SK-N-SH (cell line): ENCODE results near the gene FAM181A. TPM values are rescaled to one million over a fixed set of nuclear protein-coding genes. Genes with fewer than 3 reads are reported as not detected.

Experiments used
- CTCF ChIA-PET: fragments of 300-600, 350-600 bp; formaldehyde crosslinking; extraction: SDS; loops from one replicate; lab custom pipeline; 2021; lab: Yijun Ruan, JAX
- POLR2A ChIA-PET: fragments of 350-600 bp; sonication (Branson Sonifier 250); formaldehyde crosslinking; extraction: SDS; loops from one replicate; lab custom pipeline; 2020; ENCODE audit warnings: antibody characterized with exemption, inconsistent platforms; lab: Yijun Ruan, JAX
- DNase-seq: peaks from one replicate; pipeline ENCODE4 v3.0.0; 2012
- H2AFZ ChIP-seq: fragments of 200-600 bp; sonication (generic); 2 replicates; pipeline ENCODE4 v1.8.1; 2016; ENCODE audit warnings: antibody characterized with exemption, mild to moderate bottlenecking, low read depth
- H3F3A ChIP-seq: fragments of 200-600 bp; sonication (generic); replicated peaks from 2 replicates; pipeline ENCODE3; 2016; ENCODE audit warnings: antibody characterized with exemption, mild to moderate bottlenecking; ENCODE audit not compliant: insufficient read depth
- H3K27ac ChIP-seq, 2 experiments: fragments of 200-500 bp in 1 of 2; fragments of 200-600 bp in 1 of 2; sonication (Bioruptor generic) in 1 of 2; sonication (generic), shearing (Covaris generic) in 1 of 2; 2 replicates each; pipeline versions ENCODE4 v1.5.1 to v1.6.1; 2014 to 2016; ENCODE audit warnings: low read depth in 2 of 2, inconsistent platforms in 1 of 2, low read length in 1 of 2, mild to moderate bottlenecking in 1 of 2, mixed read lengths in 1 of 2
- H3K27me3 ChIP-seq: fragments of 200-600 bp; sonication (generic), shearing (Covaris generic); 2 replicates; pipeline ENCODE4 v1.6.1; 2016; ENCODE audit warnings: mixed run types; ENCODE audit not compliant: insufficient read depth
- H3K36me3 ChIP-seq, 2 experiments: fragments of 200-500 bp in 1 of 2; fragments of 200-600 bp in 1 of 2; sonication (Bioruptor generic) in 1 of 2; sonication (generic) in 1 of 2; replicated peaks in 1 of 2; 2 replicates each; pipeline versions ENCODE3 to v1.5.1; 2014 to 2016; ENCODE audit warnings: low read length in 1 of 2, mild to moderate bottlenecking in 1 of 2; ENCODE audit not compliant: insufficient read depth in 2 of 2, control insufficient read depth in 1 of 2
- H3K4me1 ChIP-seq, 2 experiments: fragments of 200-500 bp in 1 of 2; fragments of 200-600 bp in 1 of 2; sonication (Bioruptor generic) in 1 of 2; sonication (generic), shearing (Covaris generic) in 1 of 2; 2 replicates each; pipeline versions ENCODE4 v1.5.1 to v1.6.1; 2014 to 2016; ENCODE audit warnings: low read depth in 1 of 2, low read length in 1 of 2, mixed run types in 1 of 2; ENCODE audit not compliant: insufficient read depth in 2 of 2, control insufficient read depth in 1 of 2
- H3K4me2 ChIP-seq: fragments of 200-600 bp; sonication (generic), shearing (Covaris generic); 2 replicates; pipeline ENCODE4 v1.6.1; 2017; ENCODE audit warnings: mixed run types
- H3K4me3 ChIP-seq, 2 experiments: fragments of 200-500 bp in 1 of 2; fragments of 200-600 bp in 1 of 2; sonication (Bioruptor generic) in 1 of 2; sonication (generic), shearing (Covaris generic) in 1 of 2; 2 replicates each; pipeline versions ENCODE4 v1.5.1 to v1.8.1; 2014 to 2016; ENCODE audit warnings: low read depth in 2 of 2, inconsistent platforms in 1 of 2, low read length in 1 of 2, mild to moderate bottlenecking in 1 of 2, mixed read lengths in 1 of 2, moderate library complexity in 1 of 2
- H3K79me2 ChIP-seq: fragments of 200-600 bp; sonication (generic); 2 replicates; pipeline ENCODE4 v1.8.1; 2017; ENCODE audit warnings: mild to moderate bottlenecking; ENCODE audit not compliant: insufficient read depth
- H3K9ac ChIP-seq: fragments of 200-600 bp; sonication (generic); 2 replicates; pipeline ENCODE4 v1.6.1; 2017; ENCODE audit warnings: mixed run types
- H3K9me2 ChIP-seq: fragments of 200-600 bp; sonication (generic); 2 replicates; pipeline ENCODE4 v1.6.1; 2017; ENCODE audit warnings: mixed run types
- H3K9me3 ChIP-seq: fragments of 200-600 bp; sonication (generic); 2 replicates; pipeline ENCODE4 v1.6.1; 2017; ENCODE audit warnings: mixed run types, mild to moderate bottlenecking, moderate library complexity
- H4K20me1 ChIP-seq: fragments of 200-600 bp; sonication (generic); 2 replicates; pipeline ENCODE4 v1.6.1; 2017; ENCODE audit warnings: mild to moderate bottlenecking, mixed run types; ENCODE audit not compliant: insufficient read depth
- CHD2 ChIP-seq: fragments of 150-350 bp; IDR thresholded peaks from 2 replicates; pipeline ENCODE4 v1.6.1; 2018; ENCODE audit warnings: low read length; ENCODE audit not compliant: partially characterized antibody
- EZH2phosphoT487 ChIP-seq: fragments of 200-600 bp; sonication (generic); IDR thresholded peaks from 2 replicates; pipeline ENCODE4 v1.6.1; 2017; ENCODE audit warnings: low read depth, mixed run types, mild to moderate bottlenecking, antibody characterized with exemption, moderate library complexity, borderline replicate concordance
- GABPA ChIP-seq: IDR thresholded peaks from 2 replicates; pipeline ENCODE4 v1.4.0; 2012; ENCODE audit warnings: low read depth, mild to moderate bottlenecking
- GATA2 ChIP-seq: sonication (generic); formaldehyde crosslinking; IDR thresholded peaks from 2 replicates; pipeline ENCODE4 v1.5.0; 2020; ENCODE audit warnings: mild to moderate bottlenecking, missing genetic modification reagents
- IRF3 ChIP-seq: fragments of 150-350 bp; IDR thresholded peaks from 2 replicates; pipeline ENCODE4 v1.6.1; 2016; ENCODE audit warnings: mild to moderate bottlenecking, low read depth, low read length
- POLR2AphosphoS5 ChIP-seq: IDR thresholded peaks from 2 replicates; pipeline ENCODE4 v1.6.1; 2012; ENCODE audit warnings: low read depth, low read length
- SIN3A ChIP-seq: IDR thresholded peaks from 2 replicates; pipeline ENCODE4 v1.6.1; 2012; ENCODE audit warnings: low read depth, mild to moderate bottlenecking, low read length, moderate library complexity, borderline replicate concordance
- TAF1 ChIP-seq: IDR thresholded peaks from 2 replicates; pipeline ENCODE4 v1.6.1; 2012; ENCODE audit warnings: low read depth, mild to moderate bottlenecking, low read length, moderate library complexity, borderline replicate concordance
- WGBS: methylation state at CpG from one replicate; pipeline ENCODE4 v1.1.6; 2017; ENCODE audit warnings: low lambda C conversion rate; 5-methylcytosine and 5-hydroxymethylcytosine counted together
- polyA plus RNA-seq, 3 experiments: library from polyadenylated mRNA; depleted of rRNA; stranded (reverse); fragments of >200 nt; gene quantifications; 2 replicates each; pipeline ENCODE4 v1.2.3, GENCODE V29; 2012

Gene FAM181A
- polyA plus RNA-seq, 1 of the 3 experiments (the other 2 are of a cell fraction) = not detected

GRCh38 chr14:93970965-93971634, 44.0 kb downstream of the FAM181A start:
- POLR2A ChIA-PET = no interaction called here
- H3K27me3 ChIP-seq = no peaks in the 10 kb centered on the region
- H3K9ac ChIP-seq = no peak overlapping the region
- H2AFZ ChIP-seq = no peak overlapping the region
- H3K27ac ChIP-seq = no peak overlapping the region
- no peaks in the 10 kb centered on the region for H3K79me2 ChIP-seq
- H3K9me3 ChIP-seq = no peaks in the 10 kb centered on the region
- CTCF ChIA-PET = interaction anchor here (0.9 to 6.0 kb wide), 10 partner anchors 10 to 316 kb away, joined by 3 to 69 read pairs (median 5); partner anchors contain the start of gene OTUB2
- 59% methylated on average over 12 of the region's 15 CpGs for WGBS
- H3K4me2 ChIP-seq = no peak overlapping the region
- H3K9me2 ChIP-seq = no peaks in the 10 kb centered on the region
- no peak overlapping the region; a peak in 1 of 4 replicates for H3K4me3 ChIP-seq
- no peaks in the 10 kb centered on the region for H4K20me1 ChIP-seq
- no peaks in the 10 kb centered on the region for H3K36me3 ChIP-seq
- no peak for DNase-seq
- peaks cover 6% of the 10 kb centered on the region for H3F3A ChIP-seq
- TF ChIP-seq EZH2phosphoT487 = no peak
- peaks cover 0 to 3% of the 10 kb centered on the region in 2 experiments; a peak in 1 of 4 replicates for H3K4me1 ChIP-seq

DNA sequence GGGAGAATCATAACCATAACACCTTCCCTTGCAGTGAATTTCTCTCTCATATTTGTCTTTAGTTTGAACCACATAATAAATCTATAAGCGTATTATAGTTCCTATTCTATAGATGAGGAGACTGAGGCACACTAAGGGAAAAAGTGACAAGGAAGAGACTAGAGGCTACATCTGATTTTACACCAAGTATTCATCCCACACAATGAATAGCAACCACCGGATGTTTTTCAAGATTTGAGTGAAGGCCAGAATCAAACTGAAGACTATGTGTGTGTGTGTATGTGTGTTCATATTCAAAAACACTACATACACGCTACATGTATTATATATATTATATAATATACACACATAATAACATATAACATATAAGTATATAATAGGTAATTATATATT, 44.5 kb downstream of the FAM181A start:
- Histone ChIP-seq H3K79me2 (no peaks in the 10 kb centered on the region), H3K27me3 (no peaks in the 10 kb centered on the region), H3K9me3 (no peaks in the 10 kb centered on the region), H3K4me3 (no peak overlapping the region), H3K9ac (no peak overlapping the region), H4K20me1 (no peaks in the 10 kb centered on the region), H3K9me2 (no peaks in the 10 kb centered on the region), H2AFZ (no peak overlapping the region), H3K27ac (no peak overlapping the region), H3K4me2 (no peak overlapping the region), H3K36me3 (no peaks in the 10 kb centered on the region), H3K4me1 (peaks cover 0 to 3% of the 10 kb centered on the region in 2 experiments; a peak in 1 of 4 replicates), H3F3A (peaks cover under 1% of the 10 kb centered on the region)
- CTCF ChIA-PET = interaction anchor here (1.1 to 6.0 kb wide), 7 partner anchors 9 to 317 kb away, joined by 3 to 69 read pairs (median 7); partner anchors contain the start of gene OTUB2
- POLR2A ChIA-PET = no interaction called here
- 92% methylated on average over 3 of the region's 3 CpGs for WGBS
- TF ChIP-seq CHD2 = no peak
- no peak for TF ChIP-seq GATA2 (CRISPR knock-in tag)
- no peak for TF ChIP-seq SIN3A
- no peak for TF ChIP-seq GABPA
- TF ChIP-seq TAF1 = no peak
- TF ChIP-seq EZH2phosphoT487 = no peak
- no peak for TF ChIP-seq POLR2AphosphoS5
- TF ChIP-seq IRF3 = no peak
- no peak for DNase-seq
